ENCODE data around the gene EARS2.

- TF ChIP-seq YY1 (IDR thresholded peaks at IDR 0.05; ENCODE audit: insufficient read depth, insufficient read length), result no peak
- no peak for TF ChIP-seq ZNF274 (IDR thresholded peaks at IDR 0.05; ENCODE audit: low read depth, low read length)
These were observed 47.4 kb downstream of the EARS2 start for GRCh38 chr16:23509782-23510163.
